Measurements from ENCODE around the gene SCNN1B. TPM values are rescaled to one million over a fixed set of nuclear protein-coding genes. Genes with fewer than 3 reads are reported as not detected.
"Not testable (repeated sequence)": the region's sequence is repeated elsewhere in the genome, so short reads cannot be mapped to it uniquely, and the experiment has no call there.

SCNN1B gene
- total and polyA plus RNA-seq, 9 donors = 0.13 to 2.5 (median 1.0) TPM; not detected in 1

DNA sequence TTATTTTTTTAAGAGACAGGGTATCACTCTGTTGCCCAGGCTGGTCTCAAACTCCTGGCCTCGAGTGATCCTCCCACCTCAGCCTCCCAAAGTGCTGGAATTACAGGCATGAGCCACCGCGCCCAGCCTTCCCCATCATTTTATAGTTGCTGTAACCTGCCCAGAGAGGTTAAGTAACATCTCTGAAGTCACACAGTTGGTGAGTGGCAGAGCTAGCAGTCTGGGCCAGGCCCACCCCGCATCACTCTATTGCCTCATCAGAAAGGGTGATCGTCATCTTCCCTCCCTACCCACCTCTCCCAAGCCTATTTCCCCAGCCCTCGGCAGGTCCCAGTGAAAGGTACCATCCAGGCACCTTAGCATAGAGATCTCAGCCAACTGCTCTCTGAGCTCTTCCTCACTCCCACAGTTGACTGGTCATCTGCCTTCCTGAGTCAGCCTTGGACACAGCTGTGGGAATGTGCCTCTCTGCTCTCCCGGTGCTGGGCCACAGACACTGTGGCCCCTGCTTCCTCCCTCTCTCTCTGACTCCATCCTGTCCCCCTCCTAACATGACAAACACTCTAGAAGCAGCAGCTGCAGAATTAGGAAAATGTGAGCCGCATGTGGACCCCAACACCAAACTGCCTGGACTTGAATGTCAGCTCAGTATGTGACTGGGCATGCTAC lies 57.1 kb downstream of the SCNN1B start:
- H3K9me3 ChIP-seq = no peaks in the 10 kb centered on the region
- 59 to 71% (median 61%) methylated on average over 8 of the region's 8 CpGs for WGBS, 3 donors
- no peaks in the 10 kb centered on the region for H3K36me3 ChIP-seq
- TF ChIP-seq, protein P1, sequence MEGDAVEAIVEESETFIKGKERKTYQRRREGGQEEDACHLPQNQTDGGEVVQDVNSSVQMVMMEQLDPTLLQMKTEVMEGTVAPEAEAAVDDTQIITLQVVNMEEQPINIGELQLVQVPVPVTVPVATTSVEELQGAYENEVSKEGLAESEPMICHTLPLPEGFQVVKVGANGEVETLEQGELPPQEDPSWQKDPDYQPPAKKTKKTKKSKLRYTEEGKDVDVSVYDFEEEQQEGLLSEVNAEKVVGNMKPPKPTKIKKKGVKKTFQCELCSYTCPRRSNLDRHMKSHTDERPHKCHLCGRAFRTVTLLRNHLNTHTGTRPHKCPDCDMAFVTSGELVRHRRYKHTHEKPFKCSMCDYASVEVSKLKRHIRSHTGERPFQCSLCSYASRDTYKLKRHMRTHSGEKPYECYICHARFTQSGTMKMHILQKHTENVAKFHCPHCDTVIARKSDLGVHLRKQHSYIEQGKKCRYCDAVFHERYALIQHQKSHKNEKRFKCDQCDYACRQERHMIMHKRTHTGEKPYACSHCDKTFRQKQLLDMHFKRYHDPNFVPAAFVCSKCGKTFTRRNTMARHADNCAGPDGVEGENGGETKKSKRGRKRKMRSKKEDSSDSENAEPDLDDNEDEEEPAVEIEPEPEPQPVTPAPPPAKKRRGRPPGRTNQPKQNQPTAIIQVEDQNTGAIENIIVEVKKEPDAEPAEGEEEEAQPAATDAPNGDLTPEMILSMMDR (IDR thresholded peaks at IDR 0.05) = no peak
- TF ChIP-seq EP300 (IDR thresholded peaks at IDR 0.05) (no peak), POLR2A (IDR thresholded peaks at IDR 0.05) (no peak)
- H3K27ac ChIP-seq = no peak overlapping the region
- H3K4me1 ChIP-seq (ENCODE audit: insufficient read depth) = no peaks in the 10 kb centered on the region
- no peak overlapping the region for H3K4me3 ChIP-seq
- H3K27me3 ChIP-seq = no peaks in the 10 kb centered on the region
- intact Hi-C loops (cut with DNase I) = no loop called here
- no peak for DNase-seq

DNA sequence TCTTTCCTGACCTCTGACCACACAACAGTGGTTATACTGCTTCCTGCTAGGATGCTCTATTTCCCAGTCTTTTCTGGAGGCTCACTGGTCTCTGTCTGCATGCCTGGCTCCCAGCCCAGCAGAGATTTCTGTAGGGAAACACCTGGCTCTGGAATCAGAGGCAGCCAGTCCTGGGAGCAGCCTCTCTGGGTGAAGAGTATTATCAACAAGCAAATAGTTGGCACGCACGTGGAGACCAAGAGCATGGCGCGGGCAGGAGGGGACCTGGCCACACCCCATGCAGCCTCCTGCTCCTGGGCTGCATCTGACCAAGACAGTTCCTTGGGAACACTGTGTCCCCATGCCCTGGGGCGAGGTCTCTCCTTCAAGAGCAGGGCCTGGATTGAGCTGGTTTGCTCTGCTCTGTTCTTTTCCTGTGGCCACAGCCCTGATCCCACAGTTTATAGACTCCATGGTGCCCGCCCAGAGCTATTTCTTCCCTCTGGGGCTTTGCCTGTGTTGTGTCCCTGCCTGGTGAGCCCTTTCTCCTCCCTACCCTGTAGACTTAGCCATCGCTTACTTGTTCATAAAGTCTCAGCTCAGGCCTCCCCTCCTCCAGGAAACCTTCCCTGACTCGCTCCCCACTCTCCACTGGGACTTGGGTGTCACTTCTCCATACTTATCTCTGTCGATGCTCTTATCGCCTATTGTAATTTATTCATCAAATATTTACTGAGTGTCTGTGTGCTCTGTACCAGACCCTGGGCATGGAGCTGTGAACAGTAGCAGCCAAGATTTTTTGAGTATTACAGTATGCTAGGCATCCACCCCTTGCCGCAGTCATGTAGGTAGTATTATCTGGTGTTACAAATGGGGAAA lies 60.6 kb downstream of the SCNN1B start:
- peak in 3 of 5 donors; percentile 24 to 65 (median 46) for DNase-seq
- intact Hi-C loops (cut with DNase I) = no loop called here
- Histone ChIP-seq H3K27me3 (no peaks in the 10 kb centered on the region), H3K9me3 (no peaks in the 10 kb centered on the region), H3K36me3 (no peaks in the 10 kb centered on the region), H3K4me3 (no peak overlapping the region), H3K27ac (no peak overlapping the region), H3K4me1 (ENCODE audit: insufficient read depth) (no peaks in the 10 kb centered on the region)
- 44 to 56% (median 47%) methylated on average over 11 of the region's 11 CpGs for WGBS, 3 donors
- no peak for TF ChIP-seq EP300 (IDR thresholded peaks at IDR 0.05)
- TF ChIP-seq POLR2A (IDR thresholded peaks at IDR 0.05) = no peak
- TF ChIP-seq, protein P1 (IDR thresholded peaks at IDR 0.05) = no peak

DNA sequence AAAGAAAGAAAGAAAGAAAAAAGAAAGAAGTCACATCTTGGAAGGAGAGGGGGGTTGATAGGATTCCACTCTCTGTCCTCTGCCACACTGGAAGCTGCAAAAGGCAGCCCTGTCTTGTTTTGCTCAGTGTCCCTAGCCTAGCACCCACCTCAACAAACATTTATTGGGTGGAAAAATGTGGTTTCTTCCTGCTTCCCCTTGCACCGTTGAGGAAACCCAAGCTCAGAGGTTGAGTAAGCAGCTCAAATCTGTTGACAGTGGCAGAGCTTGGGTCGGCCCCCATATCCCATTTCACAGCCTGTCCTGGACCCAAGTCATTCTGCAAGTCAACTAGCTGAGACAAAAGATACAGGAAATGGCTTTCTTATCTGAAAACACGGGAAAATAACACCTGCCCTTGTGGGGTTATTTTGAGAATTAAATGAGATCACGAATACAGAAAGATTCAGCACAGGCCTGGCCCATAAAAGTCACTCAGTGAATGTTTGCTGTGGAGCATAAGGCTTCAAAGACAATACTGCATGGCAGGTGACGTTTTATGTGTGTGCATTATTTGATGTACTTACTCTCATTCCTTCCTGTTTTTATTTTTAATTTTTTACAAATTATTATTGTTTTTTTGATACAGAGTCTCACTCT lies 63.6 kb downstream of the SCNN1B start:
- Histone ChIP-seq H3K36me3 (no peaks in the 10 kb centered on the region), H3K4me1 (ENCODE audit: insufficient read depth) (no peaks in the 10 kb centered on the region), H3K4me3 (no peak overlapping the region), H3K9me3 (no peaks in the 10 kb centered on the region), H3K27me3 (no peaks in the 10 kb centered on the region), H3K27ac (no peak overlapping the region)
- TF ChIP-seq, protein P1 (IDR thresholded peaks at IDR 0.05) = no peak
- TF ChIP-seq EP300 (IDR thresholded peaks at IDR 0.05) = no peak
- TF ChIP-seq POLR2A (IDR thresholded peaks at IDR 0.05) = no peak
- 21 to 27% (median 26%) methylated on average over 5 of the region's 5 CpGs for WGBS, 3 donors
- intact Hi-C loops (cut with DNase I) = no loop called here
- DNase-seq = no peak

DNA sequence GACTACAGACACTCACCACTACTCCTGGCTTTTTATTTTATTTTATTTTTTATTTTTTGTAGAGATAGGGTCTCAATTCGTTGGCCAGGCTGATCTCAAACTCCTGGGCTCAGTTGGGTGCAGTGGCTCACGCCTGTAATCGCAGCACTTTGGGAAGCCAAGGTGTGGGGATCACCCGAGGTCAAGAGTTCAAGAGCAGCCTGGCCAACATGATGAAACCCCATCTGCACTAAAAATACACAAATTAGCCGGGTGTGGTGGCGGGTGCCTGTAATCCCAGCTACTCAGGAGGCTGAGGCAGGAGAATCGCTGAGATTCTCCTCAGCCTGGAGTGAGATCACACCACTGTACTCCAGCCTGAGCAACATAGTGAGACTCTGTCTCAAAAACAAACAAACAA lies 64.2 kb downstream of the SCNN1B start:
- intact Hi-C loops (cut with DNase I); H3K27ac ChIP-seq; H3K36me3 ChIP-seq; H3K27me3 ChIP-seq; DNase-seq; H3K4me3 ChIP-seq; H3K9me3 ChIP-seq; H3K4me1 ChIP-seq (ENCODE audit: insufficient read depth): not testable (repeated sequence)
- WGBS, 3 donors = 70 to 87% (median 71%) methylated on average over 7 of the region's 7 CpGs
